G401.6 (cell line): ENCODE measurements around the gene ITGAE.
"Not testable (repeated sequence)": the region's sequence is repeated elsewhere in the genome, so short reads cannot be mapped to it uniquely, and the experiment has no call there.

Experiments used
- FAIRE-seq: peaks from 2 replicates; lab custom pipeline; 2012; peaks lifted over from hg19 to GRCh38; lab: Jason Lieb, UNC

ITGAE gene

GRCh38 chr17:3795390-3796102 lies 5.4 kb downstream of the ITGAE start:
- no peak for FAIRE-seq

DNA sequence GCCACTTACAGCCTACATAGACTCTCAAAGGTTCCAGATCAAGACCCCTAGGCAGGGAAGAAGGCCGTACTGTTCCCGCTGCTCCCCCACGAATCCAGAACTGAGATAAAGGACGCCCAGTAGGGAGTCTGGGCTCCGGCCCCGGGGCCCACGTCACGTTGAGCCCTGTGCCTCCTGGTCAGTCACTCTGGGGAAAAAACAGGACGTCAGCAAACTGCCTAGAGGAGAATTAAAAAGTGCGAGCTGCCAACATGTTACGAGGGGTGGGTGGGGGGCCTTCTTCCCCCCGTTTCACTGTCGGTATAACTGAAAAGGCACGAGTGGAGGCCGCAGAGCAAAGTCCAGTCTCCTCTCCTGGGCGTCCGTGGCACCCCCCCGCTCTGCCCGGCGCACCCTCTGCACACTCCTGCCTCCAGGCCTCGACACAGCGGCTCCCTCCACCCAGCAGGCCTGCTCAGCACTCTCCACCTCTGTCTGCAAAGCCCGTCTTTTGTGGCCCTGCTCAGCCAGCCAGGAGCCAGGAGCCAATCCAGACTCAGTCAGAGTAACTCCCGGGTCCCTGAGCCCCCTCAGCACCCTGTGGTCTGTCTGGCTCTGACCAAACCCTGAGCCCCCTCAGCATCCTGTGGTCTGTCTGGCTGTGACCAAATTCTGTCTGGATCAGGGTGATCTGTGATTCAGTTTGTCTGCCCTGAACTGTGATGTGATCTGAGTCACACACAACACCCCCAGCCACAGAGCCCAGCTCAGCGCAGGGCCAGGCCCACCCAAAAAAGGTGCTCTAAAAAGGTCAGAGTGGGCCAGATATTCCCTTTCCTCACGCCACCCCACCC lies 6.2 kb downstream of the ITGAE start:
- no peak for FAIRE-seq

DNA sequence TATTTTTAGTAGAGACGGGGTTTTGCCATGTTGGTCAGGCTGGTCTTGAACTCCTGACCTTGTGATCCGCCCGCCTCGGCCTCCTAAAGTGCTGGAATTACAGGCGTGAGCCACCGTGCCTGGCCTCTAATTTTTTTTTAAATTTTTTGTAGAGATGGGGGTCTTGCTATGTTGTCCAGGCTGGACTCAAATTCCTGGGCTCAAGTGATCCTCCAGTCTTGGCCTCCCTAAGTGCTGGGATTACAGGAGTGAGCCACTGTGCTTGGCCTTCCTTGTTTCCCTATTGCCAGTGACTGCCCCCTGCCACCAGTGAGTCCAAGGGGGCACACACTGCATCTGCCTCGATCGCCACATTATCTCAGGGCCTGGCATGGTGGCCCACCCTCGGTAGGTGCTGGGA lies 6.8 kb downstream of the ITGAE start:
- not testable (repeated sequence) for FAIRE-seq

DNA sequence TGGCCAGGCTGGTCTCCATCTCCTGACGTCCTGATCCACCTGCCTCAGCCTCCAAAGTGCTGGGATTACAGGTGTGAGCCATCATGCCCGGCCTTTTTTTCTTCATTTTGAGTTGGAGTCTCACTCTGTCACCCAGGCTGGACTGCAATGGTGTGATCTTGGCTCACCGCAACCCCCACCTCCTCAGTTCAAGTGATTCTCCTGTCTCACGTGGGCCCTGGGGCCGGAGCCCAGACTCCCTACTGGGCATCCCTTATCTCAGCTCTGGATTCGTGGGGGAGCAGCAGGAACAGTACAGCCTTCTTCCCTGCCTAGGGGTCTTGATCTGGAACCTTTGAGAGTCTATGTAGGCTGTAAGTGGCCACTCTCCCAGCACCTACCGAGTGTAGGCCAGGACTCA lies 7.7 kb downstream of the ITGAE start:
- not testable (repeated sequence) for FAIRE-seq

DNA sequence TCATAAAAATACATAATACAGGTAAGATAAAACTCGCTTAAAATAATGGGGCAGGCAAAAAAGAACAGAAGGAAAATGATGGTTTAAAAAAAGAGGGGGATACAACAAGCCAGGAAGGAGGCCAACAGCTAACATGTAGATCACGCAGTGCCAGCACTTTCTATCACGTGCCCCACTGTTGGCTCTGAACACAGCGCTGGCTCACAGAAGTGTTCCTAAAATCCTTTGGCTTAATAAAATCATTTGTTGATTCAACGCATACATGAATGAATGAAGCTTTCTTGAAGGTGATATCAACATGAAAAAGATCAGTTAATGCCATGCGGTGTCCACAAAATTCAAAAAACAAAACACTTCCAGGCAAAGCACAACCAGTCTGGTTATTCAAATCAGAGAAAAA lies 8.5 kb downstream of the ITGAE start:
- FAIRE-seq, result no peak

GRCh38 chr17:3788200-3788599 lies 12.8 kb downstream of the ITGAE start:
- no peak for FAIRE-seq

GRCh38 chr17:3785323-3785722 lies 15.7 kb downstream of the ITGAE start:
- not testable (repeated sequence) for FAIRE-seq

DNA sequence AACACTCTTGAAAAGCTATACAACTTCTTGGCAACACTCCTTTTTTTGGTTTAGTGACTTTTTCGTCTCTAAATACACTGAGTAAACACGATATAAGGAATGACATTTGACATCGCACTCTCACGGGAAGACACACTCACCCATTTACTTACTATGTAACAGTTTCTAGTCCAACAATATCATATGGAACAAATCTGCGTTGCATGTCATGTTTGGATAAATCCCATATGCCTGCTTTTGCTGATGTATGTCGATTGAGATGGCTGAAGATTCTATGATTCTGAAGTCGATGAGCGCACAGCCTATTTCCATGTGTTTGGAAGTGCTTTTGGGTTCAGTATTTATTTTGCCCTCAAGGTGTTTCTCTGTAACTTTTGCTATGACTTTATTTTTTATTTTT lies 18.2 kb downstream of the ITGAE start:
- FAIRE-seq, result no peak

DNA sequence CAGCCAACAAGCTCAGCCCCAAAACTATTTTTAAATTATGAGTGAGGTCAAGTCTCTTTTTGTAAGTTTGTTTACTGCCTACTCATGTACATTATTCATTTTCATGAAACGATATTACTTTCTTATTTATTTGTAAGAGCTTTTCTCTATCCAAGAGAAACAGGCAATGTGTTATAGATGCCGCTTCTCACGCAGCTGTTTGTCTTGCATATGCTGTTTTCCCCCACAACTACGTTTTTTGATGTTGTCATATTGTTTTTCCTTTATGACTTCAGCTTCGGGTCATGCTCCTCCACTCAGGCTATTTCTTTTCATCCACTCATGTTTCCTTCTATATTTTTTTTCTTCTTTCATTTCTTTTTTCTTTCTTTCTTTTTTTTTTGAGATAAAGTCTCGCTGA lies 20.0 kb downstream of the ITGAE start:
- FAIRE-seq, result no peak

GRCh38 chr17:3777366-3778120 lies 23.4 kb downstream of the ITGAE start:
- no peak for FAIRE-seq

DNA sequence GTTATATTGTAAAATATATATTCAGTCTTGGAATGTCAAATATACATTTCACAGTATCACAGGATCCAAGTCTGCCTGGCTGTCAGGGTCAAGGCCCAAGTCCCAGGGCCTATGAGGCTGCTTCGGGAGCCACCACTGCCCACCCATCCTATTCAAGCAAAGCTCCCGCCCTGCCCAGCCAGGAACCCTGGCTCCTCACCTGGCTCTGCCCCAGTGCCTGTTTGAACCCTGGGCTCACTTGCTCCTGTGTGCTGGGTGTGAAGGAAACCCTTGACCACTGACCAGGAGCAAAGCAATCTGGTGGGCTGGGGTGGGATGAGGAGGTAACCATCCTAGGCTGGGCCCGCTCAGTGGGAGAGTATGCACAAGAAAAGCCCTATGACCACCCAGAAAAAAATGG lies 27.0 kb downstream of the ITGAE start:
- FAIRE-seq, result no peak

GRCh38 chr17:3773511-3773910 lies 27.5 kb downstream of the ITGAE start:
- no peak for FAIRE-seq

GRCh38 chr17:3772764-3773163 lies 28.2 kb downstream of the ITGAE start:
- no peak for FAIRE-seq

- FAIRE-seq, result no peak
Observed at GRCh38 chr17:3771140-3771539, 29.8 kb downstream of the ITGAE start.

DNA sequence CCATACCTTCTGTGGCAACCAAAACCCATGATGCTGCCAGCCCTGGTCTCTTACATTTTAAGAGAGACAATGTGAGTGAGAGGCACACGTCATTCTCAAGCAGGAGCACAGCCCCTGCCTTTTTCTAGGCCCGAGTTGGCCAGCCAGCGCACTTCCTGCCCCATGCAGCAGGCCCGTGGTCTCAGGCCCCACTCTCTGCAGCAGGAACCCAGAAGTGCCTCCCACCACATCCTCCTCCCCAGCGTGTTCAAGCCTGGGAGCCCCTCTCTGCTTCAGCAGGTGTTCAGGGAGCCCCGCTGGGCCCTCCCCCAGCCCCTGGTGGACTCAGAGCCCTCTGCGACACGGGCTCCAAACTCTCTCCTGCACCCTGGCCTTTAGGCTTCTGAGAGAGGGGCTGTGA lies 30.5 kb downstream of the ITGAE start:
- FAIRE-seq, result no peak

DNA sequence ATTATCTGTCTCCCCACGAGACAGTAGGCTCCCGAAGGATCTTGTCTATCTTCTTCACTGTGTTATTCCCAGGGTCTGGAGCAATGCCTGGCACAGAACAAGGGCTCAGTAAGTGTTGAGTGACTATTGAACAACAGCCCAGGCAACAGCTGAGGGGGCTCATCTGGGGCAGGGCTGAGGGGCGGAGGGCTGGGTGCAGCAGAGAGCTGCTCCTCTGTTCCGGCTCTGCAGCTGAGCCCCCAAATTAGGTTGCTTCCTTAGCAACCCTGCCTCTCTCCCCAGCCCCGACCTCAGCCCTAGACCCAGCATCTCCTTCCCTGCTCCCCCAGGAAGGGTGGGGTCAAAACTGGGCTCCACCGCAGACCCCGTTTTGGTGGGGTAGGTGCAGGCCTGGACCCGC lies 32.2 kb downstream of the ITGAE start:
- FAIRE-seq, result no peak

DNA sequence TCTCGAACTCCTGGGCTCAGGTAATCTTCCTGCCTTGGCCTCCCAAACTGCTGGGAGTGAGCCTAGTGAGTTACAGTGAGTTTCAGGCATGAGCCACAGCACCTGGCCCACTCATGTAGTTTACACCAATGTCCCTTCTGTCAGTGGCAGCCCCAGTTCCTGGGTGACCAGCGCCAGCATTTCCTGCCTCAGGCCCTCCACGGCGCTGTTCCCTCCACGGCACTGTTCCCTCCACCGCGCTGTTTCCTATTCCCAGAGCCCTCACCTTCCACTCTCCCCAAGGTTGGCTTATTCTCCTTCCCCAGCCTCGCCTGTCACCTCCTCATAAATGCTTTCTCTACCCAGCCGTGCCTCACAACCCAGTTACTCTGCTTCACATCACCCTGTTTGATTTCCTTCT lies 32.6 kb downstream of the ITGAE start:
- no peak for FAIRE-seq

- no peak for FAIRE-seq
Observed at GRCh38 chr17:3766779-3767178, 34.2 kb downstream of the ITGAE start.

- FAIRE-seq, result no peak
Observed at GRCh38 chr17:3765981-3766380, 35.0 kb downstream of the ITGAE start.

GRCh38 chr17:3763777-3764170 lies 37.2 kb downstream of the ITGAE start:
- no peak for FAIRE-seq

GRCh38 chr17:3762922-3763776 lies 37.8 kb downstream of the ITGAE start:
- FAIRE-seq, result no peak

GRCh38 chr17:3761918-3762380 lies 39.0 kb downstream of the ITGAE start:
- FAIRE-seq, result no peak
